ENCODE data around the gene RAB37. TPM values are rescaled to one million over a fixed set of nuclear protein-coding genes. Genes with fewer than 3 reads are reported as not detected.

The RAB37 gene
- polyA plus RNA-seq, 12 donors: 0.63 to 5.0 (median 1.3) TPM; not detected in 1

- no peak for DNase-seq
Observed at GRCh38 chr17:74760404-74761105, 23.5 kb downstream of the RAB37 start.

DNA sequence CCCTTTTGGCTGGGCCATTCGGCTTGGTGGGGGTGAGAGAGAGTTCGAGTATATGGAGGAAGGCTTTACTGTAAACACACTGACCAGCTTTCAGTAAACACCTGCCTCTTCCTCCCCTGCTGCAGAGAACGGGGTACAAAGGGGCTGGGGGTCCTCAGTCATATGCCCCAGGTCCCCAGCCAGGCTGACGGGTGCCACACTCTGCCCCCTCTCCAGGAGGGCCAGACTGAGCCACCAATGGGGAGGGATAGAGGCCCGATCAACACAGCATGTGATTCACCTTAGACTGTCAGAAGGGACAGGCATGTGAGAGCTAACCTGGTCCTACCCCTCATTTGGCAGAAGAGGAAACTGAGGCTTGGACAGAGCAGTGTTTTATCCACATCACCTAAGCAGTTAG is 24.4 kb downstream of the RAB37 start:
- no peak for DNase-seq

DNA sequence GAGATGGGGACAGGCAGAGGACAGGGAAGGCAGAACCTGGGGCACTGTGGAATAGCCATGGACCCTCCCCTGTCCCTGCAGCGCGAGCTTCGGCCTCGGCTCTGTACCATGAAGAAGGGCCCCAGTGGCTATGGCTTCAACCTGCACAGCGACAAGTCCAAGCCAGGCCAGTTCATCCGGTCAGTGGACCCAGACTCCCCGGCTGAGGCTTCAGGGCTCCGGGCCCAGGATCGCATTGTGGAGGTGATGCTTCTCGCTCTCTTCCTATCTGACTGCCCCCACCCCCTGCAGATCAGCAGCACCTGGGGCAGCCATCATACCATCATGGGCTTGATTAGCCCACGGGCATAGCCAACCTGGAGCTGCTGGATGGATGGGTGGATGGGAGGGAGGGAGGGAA is 24.9 kb downstream of the RAB37 start:
- no peak for DNase-seq

- no peak for DNase-seq
Observed at GRCh38 chr17:74763565-74764387, 26.7 kb downstream of the RAB37 start.

GRCh38 chr17:74764751-74765286 is 27.8 kb downstream of the RAB37 start:
- DNase-seq: no peak

GRCh38 chr17:74766413-74766812 is 29.4 kb downstream of the RAB37 start:
- no peak for DNase-seq

GRCh38 chr17:74767111-74767516 is 30.1 kb downstream of the RAB37 start:
- DNase-seq: no peak

GRCh38 chr17:74768069-74768762 is 31.2 kb downstream of the RAB37 start:
- DNase-seq: no peak

DNA sequence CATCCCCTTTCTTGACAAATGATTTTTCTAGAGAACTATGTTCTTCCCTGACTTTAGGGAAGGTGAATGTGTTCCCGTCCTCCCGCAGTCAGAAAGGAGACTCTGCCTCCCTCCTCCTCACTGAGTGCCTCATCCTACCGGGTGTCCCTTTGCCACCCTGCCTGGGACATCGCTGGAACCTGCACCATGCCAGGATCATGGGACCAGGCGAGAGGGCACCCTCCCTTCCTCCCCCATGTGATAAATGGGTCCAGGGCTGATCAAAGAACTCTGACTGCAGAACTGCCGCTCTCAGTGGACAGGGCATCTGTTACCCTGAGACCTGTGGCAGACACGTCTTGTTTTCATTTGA is 31.7 kb downstream of the RAB37 start:
- DNase-seq: no peak

DNA sequence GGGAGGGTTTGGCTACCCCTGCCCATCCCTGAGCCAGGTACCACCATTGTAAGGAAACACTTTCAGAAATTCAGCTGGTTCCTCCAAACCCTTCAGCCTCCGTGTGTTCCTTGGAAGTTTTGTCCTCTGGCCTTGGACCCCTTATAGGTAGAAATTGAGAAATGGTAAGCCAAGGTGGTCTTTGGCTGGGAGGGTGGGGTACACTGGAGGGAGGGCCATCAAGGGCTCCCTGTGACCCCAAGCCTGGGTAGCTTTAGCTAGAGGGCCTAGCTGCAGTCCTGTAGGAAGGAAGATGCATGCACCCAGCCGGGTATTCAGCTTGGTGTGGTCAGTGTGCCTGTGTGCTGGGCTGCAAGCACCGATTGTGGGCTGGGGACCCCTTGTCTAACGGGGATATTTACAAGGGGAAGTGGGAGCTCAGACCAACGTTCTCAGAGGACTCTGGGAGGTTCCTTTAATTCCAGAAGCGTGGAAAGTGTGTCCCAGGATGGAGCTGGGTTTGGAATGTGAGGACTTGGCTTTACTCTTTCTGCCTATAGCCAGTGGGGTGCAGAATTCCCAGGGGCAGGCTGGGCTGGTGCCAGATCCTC is 32.3 kb downstream of the RAB37 start:
- DNase-seq: no peak

GRCh38 chr17:74769856-74770497 is 32.9 kb downstream of the RAB37 start:
- no peak for DNase-seq

DNA sequence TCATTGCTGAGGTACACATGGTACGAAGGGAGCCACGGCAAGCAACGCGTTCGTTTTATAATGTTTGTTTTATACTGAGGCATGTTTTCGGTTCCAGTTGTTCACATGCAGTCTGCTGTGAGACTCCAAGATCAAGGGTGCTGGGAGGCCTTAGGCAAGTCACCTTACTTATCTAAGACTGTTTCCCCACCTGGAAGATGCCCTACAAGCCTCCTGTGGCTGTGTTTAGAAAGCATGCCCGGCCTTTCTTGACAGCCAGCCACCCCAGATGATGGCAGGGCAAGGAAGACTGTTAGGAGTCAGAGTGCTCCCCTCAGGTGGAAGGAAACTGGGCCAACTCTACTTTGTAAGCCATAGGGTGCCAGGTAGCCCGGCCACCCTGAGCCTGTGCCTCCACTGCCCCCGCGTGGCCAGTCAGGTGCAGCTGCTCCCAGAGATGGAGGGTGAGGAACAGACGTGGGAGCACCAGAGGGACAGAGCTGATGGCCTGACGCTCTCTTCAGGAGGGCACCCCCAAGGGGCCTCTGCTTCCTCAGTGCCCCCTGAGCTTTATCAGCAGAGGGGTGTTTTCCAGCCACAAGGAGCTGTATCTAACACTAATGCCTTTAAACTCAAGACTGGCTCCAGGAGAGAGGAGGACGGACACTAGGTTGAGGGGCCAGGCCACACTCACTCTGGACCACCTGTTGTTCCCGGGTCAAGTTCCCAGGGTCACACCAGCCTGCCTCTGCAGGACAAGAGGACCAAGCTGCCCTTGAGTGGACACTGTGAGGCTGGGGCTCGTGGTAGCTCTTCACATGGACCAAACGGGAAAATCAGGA is 33.7 kb downstream of the RAB37 start:
- no peak for DNase-seq

DNA sequence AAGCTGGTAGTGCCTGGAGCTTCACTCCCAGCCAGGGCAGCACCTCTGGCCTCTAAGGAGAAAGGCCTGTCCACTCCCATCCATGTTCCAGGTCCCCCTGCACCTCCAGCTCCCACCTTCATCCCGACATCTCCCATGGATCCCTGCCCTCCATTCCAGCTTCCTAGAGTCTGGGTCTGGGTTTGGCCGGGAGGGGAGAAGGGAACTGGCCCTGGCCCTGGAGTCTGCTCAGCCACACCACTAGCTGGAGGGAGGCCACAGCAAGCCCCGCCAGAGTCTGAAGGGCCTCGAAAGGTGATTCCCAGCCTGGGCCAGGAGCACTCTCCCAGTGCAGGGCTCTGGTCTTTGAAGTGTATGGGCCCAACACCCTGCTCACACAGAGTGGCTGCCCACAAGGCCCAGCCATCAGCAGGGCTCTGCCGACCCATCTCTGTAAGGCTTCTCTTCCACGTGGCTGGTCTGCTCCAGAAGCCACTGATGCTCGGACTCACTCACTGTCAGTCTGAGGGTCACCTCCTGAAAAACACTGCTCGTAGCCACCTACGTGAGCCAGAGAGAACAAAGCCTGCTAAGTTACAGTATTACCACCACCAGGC is 34.4 kb downstream of the RAB37 start:
- DNase-seq: no peak

GRCh38 chr17:74772053-74772452 is 35.0 kb downstream of the RAB37 start:
- DNase-seq: no peak

DNA sequence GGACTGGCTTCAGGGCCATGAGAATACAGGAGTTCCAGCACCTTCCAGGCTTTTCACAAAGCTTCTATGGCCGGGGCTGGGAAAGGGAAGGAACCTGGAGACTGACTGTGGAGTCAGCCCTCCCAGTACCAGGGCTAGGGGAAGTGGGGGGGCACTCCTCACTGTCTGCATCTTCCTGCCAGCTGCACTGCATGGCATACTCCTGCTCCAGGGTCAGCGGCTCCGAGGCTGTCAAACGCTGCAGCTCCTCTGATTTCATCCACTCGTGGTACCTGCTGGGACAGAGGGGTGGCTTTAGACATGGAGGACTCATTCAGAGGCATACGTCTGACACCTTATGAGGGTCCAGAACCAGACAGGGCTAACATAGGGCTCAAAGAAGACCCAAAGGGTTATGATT is 36.4 kb downstream of the RAB37 start:
- DNase-seq: no peak

- no peak for DNase-seq
Observed at GRCh38 chr17:74773871-74774286, 36.8 kb downstream of the RAB37 start.

DNA sequence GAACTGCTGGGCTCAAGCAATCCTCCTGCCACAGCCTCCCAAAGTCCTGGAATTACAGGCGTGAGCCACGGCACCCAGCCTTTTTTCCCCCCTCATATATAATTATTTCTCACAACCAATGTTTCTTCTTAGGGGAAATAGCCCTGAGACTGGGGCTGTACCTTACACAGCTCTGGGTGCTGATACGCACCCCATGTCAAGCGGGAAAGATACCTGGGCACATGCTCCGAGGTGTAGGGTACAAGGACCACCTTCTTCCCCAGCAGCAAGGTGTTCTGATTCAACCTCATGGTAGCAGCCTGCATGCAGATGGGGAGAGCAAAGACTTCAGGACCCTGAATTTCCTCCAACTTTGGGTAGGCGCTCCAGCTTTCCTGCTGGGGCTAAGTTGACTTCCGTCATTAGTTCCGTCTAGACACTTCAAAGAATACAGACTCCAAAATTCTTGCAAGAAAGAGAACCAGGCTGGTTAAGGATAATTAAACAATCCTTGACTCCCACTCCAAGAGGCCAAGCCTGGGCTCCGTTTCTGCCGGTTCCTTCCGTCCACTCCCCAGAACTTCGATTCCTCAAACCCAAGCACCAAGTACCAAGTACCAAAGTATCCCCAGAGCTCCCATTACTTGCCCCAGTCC is 38.5 kb downstream of the RAB37 start:
- DNase-seq: no peak

- peak; percentile 97 for DNase-seq
Observed at GRCh38 chr17:74776044-74776962, 39.2 kb downstream of the RAB37 start, which contains the start of gene NAT9. Gene NAT9 (minus strand): TSS chr17:74776345. CDS start chr17:74775698, 647 bp downstream.
